Dermis blood vessel endothelial cell (primary cell): ENCODE results near the gene KLF13. TPM values are rescaled to one million over a fixed set of nuclear protein-coding genes. Genes with fewer than 3 reads are reported as not detected.

Source experiments
- DNase-seq: peaks from one replicate; pipeline ENCODE4 v3.0.0; 2010
- total RNA-seq: library from RNA; depleted of rRNA; stranded (reverse); fragments of >200 nt; gene quantifications from 2 replicates; pipeline ENCODE4 v1.2.3, GENCODE V29; 2014

The KLF13 gene
- total RNA-seq, 1 donor from 2014 or later = 35.2 TPM

GRCh38 chr15:31404345-31404744 lies 77.7 kb downstream of the KLF13 start:
- no peak for DNase-seq

GRCh38 chr15:31405200-31405920 lies 78.7 kb downstream of the KLF13 start:
- peak; percentile 44 for DNase-seq

- DNase-seq = no peak
These were observed 80.7 kb downstream of the KLF13 start for GRCh38 chr15:31407376-31407775.

- DNase-seq = no peak
These were observed 81.2 kb downstream of the KLF13 start for GRCh38 chr15:31407851-31408250.

GRCh38 chr15:31408724-31409123 lies 82.1 kb downstream of the KLF13 start:
- no peak for DNase-seq

- no peak for DNase-seq
These were observed 82.5 kb downstream of the KLF13 start for GRCh38 chr15:31409171-31409570.

GRCh38 chr15:31412824-31413223 lies 86.2 kb downstream of the KLF13 start:
- no peak for DNase-seq

GRCh38 chr15:31415201-31415600 lies 88.6 kb downstream of the KLF13 start:
- no peak for DNase-seq

GRCh38 chr15:31419820-31420219 lies 93.2 kb downstream of the KLF13 start:
- DNase-seq = no peak

- no peak for DNase-seq
These were observed 100.8 kb downstream of the KLF13 start for GRCh38 chr15:31427411-31427810.

Other genes starting within 250 kb of the KLF13 start
- gene TRPM1, start 225.1 kb upstream of the KLF13 start, total RNA-seq = 1.9 TPM in 1 of 2 replicates, not detected in the other